ENCODE measurements around the gene EIPR1.

EIPR1 gene

DNA sequence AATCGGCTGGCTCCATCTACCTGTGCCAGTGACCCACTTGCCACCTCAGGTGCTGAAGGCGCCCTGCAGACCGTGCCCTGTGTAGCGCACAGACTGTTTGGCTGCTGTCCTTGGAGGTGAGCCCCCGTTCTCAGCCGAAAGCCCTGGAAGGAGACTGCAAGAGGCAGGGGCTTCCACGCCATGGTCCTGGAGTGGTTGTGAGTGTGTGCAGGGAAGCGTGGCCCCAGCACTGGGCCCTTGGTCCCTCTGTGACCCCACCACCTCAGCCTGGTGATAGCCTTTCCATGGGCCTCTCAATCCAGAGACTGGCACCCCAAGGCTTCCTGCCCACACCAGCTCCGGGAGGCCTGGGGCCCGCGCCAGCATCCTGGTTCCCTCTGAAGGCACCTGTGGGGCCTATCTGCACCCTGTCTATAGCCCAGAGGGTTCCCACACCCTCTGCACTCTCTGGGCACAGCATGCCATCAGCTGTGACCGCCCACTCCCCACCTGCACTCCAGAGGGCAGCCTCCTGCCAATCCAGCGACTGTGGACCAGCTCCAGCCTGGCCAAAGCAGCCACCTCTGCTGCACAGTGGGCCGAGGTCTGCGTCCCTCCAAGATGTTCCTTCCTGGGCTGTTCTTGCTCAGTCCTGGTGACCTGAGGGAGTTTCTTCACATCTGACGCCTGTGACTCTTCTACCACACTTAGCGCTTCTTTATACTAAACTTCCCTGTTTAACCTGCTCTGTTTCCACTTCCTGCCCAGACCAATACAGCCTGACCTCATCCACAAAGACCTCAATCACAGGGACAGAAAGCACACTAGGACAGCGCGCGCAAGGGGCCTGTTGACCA lies 109.5 kb downstream of the EIPR1 start:
- DNase-seq (ENCODE audit: low read depth, low spot score), result no peak

DNA sequence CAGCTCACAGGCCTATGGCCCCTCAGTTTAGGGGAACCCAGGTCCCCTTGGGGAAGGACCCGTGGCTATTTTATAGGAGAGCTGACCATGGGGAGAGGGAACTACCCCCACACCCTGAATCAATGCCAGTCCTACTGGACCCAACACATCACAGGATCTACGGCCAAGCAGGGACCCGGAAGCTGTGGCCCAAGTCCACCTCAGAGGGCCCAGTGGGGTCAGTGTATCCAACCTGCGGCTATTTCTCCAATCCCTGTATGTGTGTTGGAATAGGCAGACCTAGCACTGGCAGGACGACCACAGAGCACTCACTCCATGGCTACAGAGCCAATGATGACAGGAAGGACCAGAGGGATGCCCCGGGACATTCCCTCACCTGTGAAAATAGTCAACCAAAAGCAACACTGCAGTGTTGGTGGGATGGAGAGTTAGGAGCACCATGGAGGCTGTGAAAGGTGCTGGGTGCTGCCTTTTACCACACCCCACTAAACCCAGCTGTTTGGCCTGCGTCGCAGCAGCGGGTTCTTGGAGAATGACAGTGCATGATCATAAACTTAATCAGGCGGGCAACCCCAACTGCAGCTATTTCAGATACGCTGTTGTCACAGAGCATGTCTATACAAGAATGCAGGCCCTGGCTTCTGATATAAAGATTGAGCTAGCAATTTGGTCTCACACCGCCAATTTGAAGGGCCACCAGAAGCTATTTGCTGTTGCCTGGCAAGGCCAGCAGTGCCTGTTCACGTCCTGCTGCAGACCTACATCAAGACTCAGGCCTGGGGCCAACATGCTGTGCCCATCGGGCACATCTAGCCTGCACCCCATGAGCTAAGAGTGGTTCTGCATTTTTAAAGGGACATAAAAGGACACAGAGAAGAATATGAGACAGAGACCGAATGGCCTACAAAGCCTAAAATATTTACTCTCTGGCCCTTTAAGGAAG lies 110.4 kb downstream of the EIPR1 start:
- no peak for DNase-seq (ENCODE audit: low read depth, low spot score)

DNA sequence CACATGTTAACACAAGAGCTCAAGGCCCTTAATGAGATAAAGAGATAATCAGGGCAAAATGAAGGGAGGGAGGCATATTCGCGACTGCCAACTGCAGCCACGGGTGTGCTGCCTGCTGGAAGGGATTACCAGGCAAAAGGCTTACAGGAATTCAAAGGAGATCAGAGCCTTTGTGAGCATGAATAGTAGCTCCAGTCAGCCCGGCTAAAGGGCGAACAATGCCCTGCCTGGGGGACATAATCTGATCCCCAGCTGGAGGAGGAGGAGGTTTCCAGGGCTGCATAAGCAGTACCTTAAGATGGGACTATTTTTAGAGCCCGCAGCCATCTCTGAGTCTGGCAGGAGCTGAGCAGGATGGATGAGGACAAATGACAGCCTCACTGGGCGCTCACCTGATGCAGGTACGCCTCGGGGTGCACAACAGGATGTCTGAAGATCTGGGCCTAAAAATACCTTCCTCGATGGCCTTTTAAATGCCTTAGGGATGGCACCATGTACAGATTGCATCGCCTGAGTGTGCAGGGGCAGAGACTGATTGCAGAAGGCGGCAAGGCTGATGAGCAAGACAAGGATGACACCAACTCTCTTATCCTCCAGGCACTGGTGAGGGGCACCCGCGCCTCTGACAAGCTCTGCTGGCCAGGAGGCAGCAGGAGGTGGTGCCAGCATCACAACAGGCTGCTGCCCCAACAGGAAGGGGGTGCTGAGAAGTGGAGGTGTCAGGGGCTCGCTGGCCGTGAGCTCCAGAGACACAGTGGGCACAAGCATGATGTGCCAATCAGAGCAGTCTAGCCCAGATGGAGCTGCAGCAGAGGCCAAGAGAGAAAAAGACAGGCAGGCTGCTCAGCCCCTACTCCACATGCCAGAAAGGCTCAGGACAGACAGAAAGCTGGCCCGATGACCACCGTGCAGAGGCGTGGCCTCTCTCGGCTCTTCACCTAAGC lies 111.4 kb downstream of the EIPR1 start:
- peak; percentile 70 for DNase-seq (ENCODE audit: low read depth, low spot score)

DNA sequence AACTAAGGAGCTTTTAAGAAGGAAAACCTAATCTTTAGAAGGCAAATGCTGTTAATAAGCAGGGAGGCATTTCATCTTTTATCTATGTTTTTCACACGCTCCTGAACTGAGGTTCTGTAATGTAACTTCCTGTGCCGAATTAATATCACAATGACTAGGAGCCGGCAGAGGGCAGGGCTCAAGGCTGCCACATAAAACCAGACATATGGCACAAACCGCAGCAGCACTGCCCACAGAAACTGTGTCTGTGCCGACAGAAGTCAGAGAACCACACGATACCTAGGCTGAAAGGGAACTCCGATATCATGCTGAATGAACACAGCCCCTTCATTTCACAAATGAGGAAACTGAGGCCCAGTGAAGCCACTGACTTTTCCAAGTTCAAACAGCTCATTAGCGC lies 112.1 kb downstream of the EIPR1 start:
- DNase-seq (ENCODE audit: low read depth, low spot score), result peak; percentile 22

DNA sequence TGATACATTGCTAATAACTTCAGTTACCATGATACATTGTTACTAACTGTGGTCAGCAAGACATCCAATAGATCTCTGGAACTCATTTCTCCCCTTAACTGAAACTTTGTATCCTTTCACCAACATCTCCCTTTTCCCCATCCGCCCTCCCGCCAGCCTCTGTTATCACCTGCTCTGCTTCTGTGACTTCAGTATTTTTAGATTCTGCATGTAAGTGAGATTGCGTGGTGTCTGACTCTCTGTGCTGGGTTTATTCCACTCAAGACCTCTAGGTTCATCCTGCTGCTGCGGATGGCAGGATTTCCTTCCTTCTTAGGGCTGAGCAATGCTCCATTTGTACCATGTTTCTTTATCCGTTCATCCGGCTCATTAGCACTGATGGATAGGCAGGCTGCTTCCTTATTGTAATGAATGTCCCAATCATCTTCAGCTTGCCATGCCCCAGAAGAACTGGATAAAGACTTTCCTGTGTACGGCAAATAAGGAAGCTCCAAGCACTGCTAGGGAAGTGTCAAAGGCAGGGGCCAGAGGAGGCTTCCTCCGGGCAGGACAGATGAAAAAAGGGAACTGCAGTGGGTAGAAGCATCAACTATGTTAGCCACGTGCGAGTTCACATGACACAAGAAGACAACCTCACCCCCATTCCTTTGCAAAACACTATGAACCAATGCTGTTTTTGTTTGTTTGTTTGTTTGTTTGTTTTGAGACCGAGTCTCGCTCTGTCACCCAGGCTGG lies 113.4 kb downstream of the EIPR1 start:
- no peak for DNase-seq (ENCODE audit: low read depth, low spot score)

DNA sequence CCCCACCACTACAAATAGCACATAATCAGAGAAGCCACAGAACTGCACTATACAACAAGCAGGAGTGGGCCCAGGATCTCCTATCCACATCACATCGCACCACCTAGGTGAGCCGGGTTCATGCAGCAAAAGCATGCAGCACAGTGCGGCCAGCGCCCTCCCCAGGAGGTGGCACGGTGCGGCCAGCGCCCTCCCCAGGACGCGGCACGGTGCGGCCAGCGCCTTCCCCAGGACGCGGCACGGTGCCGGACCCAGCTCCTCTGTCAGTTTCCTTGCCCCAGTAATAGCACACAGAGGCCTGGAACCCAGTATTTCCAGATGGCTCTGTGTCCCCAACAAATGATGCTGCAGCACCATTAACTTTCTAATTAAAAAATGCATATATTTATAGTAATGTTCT lies 114.1 kb downstream of the EIPR1 start:
- DNase-seq (ENCODE audit: low read depth, low spot score), result no peak

DNA sequence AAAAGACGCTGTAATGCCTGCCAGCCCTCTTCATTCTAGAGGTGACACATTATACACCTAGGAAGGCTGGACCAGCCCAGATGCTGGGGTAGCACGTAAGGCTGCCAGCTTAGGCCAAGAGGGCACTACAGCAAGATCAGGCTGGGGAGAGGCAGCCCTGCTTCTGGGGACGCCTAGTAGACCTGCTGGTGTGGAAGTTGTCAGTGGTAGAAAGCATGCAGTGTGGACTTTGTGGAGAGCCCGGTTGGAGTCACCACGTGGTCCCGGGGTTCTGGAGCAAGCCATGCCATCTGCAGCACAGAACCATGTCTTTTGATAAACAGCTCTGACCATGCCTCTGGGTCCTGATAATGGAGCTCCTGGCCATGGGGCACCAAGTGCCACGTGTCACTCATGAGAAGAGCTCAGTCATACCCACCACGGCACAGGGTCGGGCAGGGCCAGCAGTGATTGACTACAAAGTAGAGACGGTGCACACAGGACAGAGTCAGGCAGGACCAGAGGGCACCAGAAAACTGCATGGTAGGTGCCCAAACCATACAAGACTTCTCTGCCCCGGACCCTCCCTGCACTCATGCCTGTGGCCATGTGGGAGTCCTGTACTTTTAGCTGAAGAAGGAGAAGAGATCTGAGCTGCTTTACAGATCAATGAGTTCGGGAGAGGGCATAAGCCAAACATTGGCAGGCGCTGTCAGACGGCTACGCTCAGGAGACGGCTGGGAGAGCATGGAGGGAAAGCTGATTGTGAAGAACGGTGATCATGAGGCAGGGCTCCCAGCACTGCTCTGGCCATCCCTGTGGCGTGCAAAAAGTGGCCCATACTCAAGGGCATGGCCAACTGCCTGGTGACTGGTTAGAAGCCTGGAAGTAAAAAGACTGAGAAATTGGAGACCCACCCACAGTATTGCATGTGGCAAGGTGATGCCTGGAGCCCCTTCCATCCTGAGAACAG lies 114.9 kb downstream of the EIPR1 start:
- no peak for DNase-seq (ENCODE audit: low read depth, low spot score)

DNA sequence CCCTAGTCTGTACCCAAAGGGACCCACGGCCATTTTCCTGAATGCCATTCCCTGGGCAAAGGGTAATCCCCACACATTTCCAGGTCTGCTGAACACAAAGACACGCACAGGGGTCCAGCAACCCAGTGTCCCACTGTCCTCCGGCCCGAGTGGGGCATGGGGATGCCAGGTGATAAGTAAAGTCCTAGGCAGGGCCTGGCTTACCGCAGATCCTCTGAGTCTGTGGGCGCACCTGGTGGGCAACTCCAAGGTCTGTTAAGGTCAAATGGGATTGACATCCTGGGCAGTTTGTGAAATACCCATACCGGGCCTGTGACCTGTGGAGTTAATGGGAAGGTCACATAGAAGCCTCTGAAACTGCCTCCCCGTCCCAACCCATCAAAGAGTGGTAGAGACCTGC lies 116.1 kb downstream of the EIPR1 start:
- no peak for DNase-seq (ENCODE audit: low read depth, low spot score)

DNA sequence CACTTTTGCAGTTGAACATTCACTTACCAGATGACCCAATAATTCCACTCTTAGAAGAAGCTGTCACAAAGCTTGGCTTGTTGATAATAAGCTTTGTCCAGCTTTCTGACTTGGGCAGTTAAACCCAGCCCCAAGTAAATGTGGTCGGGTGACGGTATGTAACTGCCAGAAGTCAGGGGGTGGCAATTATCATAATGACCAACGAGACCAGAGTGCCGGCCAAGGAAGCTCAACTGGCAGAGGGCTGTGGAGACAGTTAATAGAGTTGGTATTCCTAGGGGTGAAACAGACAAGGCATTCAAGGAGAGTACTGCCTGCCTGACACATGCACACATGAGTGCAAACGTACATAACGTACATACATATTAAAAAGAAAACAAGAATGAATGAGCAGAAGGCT lies 116.7 kb downstream of the EIPR1 start:
- no peak for DNase-seq (ENCODE audit: low read depth, low spot score)

DNA sequence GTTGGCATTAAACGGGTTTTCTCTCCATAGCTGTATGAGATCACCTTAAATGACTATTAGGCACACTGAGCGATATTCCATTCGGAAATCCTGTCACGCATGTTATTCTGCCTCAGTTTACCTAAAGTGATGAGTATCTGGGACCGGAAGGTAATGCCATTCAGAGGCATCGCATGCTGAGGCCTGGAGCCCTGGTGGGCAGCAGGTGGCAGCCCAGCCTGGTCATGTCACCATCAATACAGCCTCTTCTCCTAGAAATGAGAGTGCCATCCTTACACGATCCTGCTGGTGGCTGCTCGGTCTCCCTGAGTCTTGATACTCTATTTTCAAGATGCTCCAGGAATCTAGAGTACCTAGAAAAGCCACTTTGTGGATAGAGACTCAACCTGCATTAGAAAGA lies 119.8 kb downstream of the EIPR1 start:
- DNase-seq (ENCODE audit: low read depth, low spot score), result no peak

DNA sequence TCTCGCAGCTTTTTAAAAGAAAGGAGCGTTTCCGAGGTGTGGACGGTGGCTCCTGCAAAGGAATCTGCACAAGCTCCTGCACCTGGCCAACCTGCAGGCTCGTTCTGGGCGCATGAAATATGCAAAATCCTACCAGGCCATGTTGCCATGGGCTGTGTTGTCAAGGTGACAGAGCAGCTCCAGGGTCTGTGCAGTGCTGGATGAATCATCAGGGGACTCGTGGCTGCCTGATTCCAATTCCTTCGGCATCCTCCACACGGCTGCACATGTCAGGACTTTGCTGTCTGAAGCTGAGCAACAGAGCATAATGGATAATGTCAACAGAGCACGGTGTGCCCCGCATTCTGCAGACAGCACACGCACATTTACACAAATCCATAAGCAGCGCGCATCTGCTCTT lies 120.5 kb downstream of the EIPR1 start:
- DNase-seq (ENCODE audit: low read depth, low spot score), result peak; percentile 87

DNA sequence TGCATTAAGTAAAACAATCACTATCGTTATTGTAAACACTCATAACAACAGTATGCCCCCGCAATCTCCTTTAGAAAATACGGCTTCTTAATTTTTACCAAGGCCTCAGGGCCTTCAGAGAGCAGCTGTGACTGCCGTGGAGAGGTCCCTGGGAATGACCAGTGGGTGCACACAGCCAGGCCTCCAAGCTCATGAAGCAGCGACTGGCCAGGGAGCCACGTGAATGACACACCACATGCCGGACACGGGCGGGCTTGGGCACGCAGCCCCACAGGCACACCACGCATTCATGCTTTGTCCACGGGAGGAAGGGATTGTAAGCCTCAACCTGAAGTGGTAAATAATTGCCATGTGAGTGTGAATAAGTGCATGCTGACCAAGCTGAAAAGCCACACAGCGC lies 121.0 kb downstream of the EIPR1 start:
- DNase-seq (ENCODE audit: low read depth, low spot score), result no peak

DNA sequence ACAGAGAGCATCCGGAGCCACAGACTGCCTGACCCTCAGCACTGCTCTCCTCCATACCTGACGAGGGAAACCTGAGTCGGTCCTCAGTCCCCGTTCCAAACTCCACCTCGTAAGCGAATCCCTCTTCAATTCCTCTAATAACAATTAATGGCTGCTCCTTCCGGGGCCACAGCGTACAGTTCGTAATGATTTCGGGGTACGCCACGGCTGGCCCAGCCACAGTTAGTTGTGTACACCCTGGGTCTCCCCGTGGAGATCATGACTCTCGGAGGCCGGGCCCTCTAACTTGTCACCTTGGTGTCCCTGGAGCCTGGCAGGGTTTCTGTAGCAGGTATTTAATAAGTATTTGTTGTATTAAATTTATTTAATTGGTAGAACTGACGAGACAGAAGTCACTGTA lies 121.5 kb downstream of the EIPR1 start:
- DNase-seq (ENCODE audit: low read depth, low spot score), result no peak

DNA sequence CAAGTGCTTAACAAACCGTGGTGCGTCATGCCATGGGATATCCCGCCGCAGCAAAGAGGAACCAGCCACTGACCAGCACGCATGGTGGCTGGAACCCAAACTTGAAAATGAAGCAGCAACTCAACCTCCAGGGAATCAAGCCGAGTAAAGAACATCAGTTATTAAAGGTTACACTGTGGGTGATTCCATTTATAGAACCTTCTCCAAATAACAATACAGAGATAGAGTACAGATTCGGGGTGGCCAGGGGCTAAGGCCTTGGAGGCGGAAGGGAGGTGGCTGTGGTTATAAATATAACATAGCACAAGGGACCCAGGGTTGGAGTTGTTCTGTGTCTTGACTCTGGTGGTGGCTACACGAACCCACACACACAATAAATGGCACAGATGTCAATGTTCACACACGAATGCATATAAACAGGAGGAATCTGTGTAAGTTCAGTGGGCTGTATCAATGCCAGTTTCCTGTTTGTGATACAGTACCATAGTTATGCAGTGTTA lies 123.1 kb downstream of the EIPR1 start:
- peak; percentile 33 for DNase-seq (ENCODE audit: low read depth, low spot score)

DNA sequence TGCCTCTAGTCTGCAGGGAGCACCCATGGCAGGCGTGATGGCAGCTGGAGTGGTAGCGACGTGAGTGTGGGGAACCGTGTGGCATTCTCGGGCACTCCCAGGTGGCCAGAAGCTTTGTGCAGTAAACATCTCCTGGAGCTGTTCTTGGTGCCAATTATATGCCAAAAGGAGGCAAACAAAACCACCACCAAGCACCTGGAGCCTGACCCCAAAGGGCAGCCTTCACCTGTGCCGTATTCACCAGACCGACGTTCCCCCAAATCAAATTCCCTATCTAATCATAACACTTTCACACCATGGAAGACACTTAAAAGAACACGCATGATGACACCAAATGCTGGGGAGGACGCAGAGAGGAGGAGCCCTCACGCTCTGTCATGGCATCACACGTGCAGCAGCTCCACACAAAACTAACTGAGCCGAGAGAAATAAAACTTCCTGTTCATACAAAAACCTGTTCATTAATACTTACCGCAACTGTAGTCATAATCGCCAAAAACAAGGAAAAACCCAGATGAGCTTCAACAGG lies 123.6 kb downstream of the EIPR1 start:
- DNase-seq (ENCODE audit: low read depth, low spot score), result no peak

DNA sequence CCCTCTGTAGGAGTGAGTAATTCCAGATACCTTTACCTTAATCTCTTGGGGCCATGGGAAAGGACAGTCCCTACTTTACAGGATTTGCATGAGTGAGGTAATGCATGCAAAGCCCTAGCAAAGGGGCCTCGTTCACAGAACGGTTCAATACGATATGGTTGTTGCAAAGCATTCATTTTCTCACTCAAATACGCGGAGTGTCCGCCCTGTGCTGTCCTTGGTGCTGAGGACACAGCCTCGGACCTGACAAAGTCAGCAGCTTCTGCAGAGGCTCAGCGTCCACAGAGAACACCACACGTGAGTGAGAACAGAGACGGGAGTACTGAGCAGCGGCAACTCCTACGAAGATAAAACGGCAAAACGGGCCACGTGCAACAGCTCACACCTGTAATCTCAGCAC lies 125.7 kb downstream of the EIPR1 start:
- no peak for DNase-seq (ENCODE audit: low read depth, low spot score)

DNA sequence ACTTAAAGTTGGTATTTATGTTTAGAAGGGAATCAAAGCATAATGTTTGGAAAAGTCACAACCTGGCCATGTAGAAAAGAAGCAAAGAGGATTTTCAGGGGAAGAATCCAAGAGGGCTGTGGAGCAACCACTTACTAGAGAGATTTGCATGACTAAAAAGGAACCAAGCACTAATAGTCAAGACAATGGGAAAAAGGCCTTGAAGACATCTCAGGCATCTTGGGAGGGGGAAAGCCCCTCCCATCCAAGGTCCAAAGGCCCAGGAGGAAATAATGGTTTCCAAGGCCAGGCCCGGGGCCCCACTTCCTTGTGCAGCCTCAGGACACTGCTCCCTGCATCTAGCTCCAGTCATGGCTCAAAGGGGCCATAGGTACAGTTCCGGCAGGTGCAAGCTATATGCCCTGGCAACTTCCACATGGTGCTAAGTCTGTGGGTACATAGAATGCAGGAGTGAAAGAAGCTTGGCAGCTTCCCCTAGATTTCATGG lies 128.1 kb downstream of the EIPR1 start:
- no peak for DNase-seq (ENCODE audit: low read depth, low spot score)

DNA sequence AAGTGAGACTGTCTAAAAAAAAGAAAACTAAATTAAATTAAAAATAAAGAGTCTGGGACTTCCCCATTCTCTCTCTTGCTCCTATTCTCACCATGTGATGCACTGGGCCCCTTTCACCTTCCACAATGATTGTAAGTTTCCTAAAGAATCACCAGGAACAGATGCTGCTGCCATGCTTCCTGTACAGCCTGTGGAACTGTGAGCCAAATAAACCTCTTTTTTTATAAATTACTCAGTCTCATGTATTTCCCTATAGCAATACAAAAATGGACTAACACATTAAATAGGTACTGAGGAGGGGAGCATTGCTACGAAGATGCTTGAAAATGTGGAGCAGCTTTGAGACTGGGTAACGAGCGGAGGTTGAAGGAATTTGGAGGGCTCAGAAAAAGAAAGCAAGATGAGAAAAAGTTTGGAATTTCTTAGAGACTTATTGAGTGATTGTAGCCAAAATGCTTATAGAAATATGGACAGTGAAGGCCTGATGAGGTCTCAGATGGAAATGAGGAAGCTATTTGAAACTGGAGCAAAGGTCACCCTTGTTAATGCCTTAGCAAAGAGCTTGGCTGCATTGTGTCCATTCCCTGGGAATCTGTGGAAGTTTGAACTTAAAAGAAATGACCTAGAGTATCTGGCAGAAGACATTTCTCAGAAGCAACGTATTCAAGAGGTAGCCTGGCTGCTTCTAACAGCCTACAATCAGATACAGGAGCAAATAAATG lies 128.7 kb downstream of the EIPR1 start:
- no peak for DNase-seq (ENCODE audit: low read depth, low spot score)
